ENCODE measurements around the gene SPATA20. TPM values are rescaled to one million over a fixed set of nuclear protein-coding genes. Genes with fewer than 3 reads are reported as not detected.
A peak's percentile ranks its signal among the peaks of the same experiment; 100 is the strongest.

SPATA20 gene
- total RNA-seq, 1 experiment from 2014 or later, result 59.6 TPM

GRCh38 chr17:50560931-50561745, 14.2 kb downstream of the SPATA20 start:
- Histone ChIP-seq H3K36me3 (no peaks in the 10 kb centered on the region), H3K27me3 (peaks cover 28% of the 10 kb centered on the region)

GRCh38 chr17:50561746-50562141, 14.8 kb downstream of the SPATA20 start:
- Histone ChIP-seq H3K4me3 (no peak overlapping the region), H3K9me3 (no peaks in the 10 kb centered on the region), H3K27me3 (peaks cover 30% of the 10 kb centered on the region), H3K36me3 (no peaks in the 10 kb centered on the region)
- DNase-seq, result no peak

More at GRCh38 chr17:50560931-50561745, 14.2 kb downstream of the SPATA20 start:
- DNase-seq, result no peak
- Histone ChIP-seq H3K9me3 (no peaks in the 10 kb centered on the region), H3K4me3 (peak overlapping the region; percentile 54; the same call in 1 of the 2 replicates)

- H3K27me3 ChIP-seq, result peaks cover 30% of the 10 kb centered on the region
- H3K9me3 ChIP-seq, result no peaks in the 10 kb centered on the region
- no peaks in the 10 kb centered on the region for H3K36me3 ChIP-seq
- DNase-seq, result no peak
- no peak overlapping the region for H3K4me3 ChIP-seq
These were observed 15.5 kb downstream of the SPATA20 start for GRCh38 chr17:50562242-50563091.

- Histone ChIP-seq H3K9me3 (no peaks in the 10 kb centered on the region), H3K36me3 (no peaks in the 10 kb centered on the region), H3K27me3 (peaks cover 30% of the 10 kb centered on the region), H3K4me3 (no peak overlapping the region)
- DNase-seq, result no peak
These were observed 16.1 kb downstream of the SPATA20 start for GRCh38 chr17:50563092-50563511.

GRCh38 chr17:50564916-50565315, 17.9 kb downstream of the SPATA20 start:
- no peaks in the 10 kb centered on the region for H3K9me3 ChIP-seq
- DNase-seq, result peak; percentile 64
- peaks cover 30% of the 10 kb centered on the region for H3K27me3 ChIP-seq
- no peaks in the 10 kb centered on the region for H3K36me3 ChIP-seq
- H3K4me3 ChIP-seq, result no peak overlapping the region

DNA sequence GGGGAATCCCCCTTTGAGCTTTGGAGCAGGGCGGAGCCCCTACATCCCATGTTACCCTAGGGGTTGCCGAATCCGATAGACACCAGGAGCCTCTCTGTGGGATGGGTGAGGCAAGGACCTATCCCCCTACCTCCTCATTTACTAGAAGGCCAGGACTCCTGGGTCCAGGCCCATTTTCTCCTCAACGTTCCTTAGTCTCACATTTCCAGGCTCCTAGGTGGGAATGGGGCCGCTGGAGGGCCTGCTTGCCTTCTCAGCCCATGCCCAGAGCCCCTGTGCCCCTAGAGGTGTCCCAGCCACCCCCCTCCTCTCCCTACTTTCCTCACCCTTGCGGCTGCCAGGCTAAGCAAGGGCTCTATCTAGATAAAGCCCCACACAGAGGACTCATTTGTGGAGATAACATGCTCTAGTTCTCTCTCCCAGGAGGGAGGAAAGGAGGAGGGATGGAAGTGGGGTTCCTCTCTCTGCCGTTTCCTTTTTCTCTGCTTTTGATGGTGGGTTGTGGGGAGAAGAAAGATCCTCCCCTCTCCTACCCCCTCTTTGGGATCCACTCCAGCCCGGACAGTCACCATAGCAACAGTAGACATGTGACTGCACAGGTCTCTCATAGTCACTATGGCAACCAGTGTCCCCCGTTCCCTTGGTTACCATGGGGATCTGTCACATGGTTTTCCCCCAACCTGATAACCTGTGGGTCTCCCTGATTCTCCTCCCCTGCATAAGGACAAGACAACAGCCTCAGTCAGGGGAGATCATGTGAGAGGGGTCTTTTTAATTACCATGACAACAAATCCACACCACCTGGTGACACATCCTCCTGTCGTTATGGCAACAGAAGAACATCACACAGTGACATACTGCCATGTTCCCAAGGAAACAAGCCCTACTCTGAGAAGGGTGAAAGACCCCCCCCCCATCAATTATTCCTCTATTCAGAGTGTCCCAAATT, 18.7 kb downstream of the SPATA20 start:
- Histone ChIP-seq H3K27me3 (peaks cover 30% of the 10 kb centered on the region), H3K9me3 (no peaks in the 10 kb centered on the region), H3K36me3 (no peaks in the 10 kb centered on the region), H3K4me3 (no peak overlapping the region)
- DNase-seq, result no peak

- no peaks in the 10 kb centered on the region for H3K36me3 ChIP-seq
- DNase-seq, result no peak
These were observed 19.9 kb downstream of the SPATA20 start for GRCh38 chr17:50566886-50567285.

GRCh38 chr17:50568659-50569058, 21.7 kb downstream of the SPATA20 start:
- H3K9me3 ChIP-seq, result no peaks in the 10 kb centered on the region
- DNase-seq, result no peak
- H3K4me3 ChIP-seq, result no peak overlapping the region
- H3K36me3 ChIP-seq, result no peaks in the 10 kb centered on the region
- peaks cover 7% of the 10 kb centered on the region for H3K27me3 ChIP-seq

More at GRCh38 chr17:50566886-50567285, 19.9 kb downstream of the SPATA20 start:
- Histone ChIP-seq H3K9me3 (no peaks in the 10 kb centered on the region), H3K4me3 (no peak overlapping the region), H3K27me3 (peaks cover 24% of the 10 kb centered on the region)

GRCh38 chr17:50569592-50569991, 22.6 kb downstream of the SPATA20 start:
- Histone ChIP-seq H3K27me3 (peaks cover 5% of the 10 kb centered on the region), H3K36me3 (no peaks in the 10 kb centered on the region), H3K4me3 (no peak overlapping the region), H3K9me3 (no peaks in the 10 kb centered on the region)
- DNase-seq, result no peak

- no peaks in the 10 kb centered on the region for H3K36me3 ChIP-seq
- peaks cover 5% of the 10 kb centered on the region for H3K27me3 ChIP-seq
- no peak for DNase-seq
- no peaks in the 10 kb centered on the region for H3K9me3 ChIP-seq
- H3K4me3 ChIP-seq, result no peak overlapping the region
These were observed 23.1 kb downstream of the SPATA20 start for GRCh38 chr17:50570032-50570431.

DNA sequence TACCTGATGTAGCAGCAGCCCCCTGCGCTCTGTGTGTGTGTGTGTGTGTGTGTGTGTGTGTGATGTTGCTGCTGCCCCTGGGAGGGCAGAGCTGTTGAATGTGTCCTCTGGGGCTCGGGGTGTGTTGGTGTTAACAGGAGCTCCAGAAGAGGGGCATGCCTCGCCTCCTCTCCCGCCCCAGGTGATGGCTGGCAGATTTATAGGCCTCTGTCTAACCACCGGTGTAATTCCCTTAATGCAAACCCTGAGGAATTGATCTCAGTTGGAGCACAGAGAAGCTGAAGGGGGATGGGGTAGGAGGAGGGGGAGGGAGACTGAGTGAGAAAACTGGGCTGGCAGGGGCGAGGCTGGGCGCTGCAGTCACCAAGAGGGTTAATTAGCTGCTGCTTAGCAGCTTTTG, 23.6 kb downstream of the SPATA20 start:
- H3K36me3 ChIP-seq, result no peaks in the 10 kb centered on the region
- no peak for DNase-seq
- H3K9me3 ChIP-seq, result no peaks in the 10 kb centered on the region
- peaks cover 3% of the 10 kb centered on the region for H3K27me3 ChIP-seq
- no peak overlapping the region for H3K4me3 ChIP-seq

GRCh38 chr17:50571681-50572080, 24.7 kb downstream of the SPATA20 start:
- no peak for DNase-seq
- Histone ChIP-seq H3K4me3 (no peak overlapping the region), H3K27me3 (no peaks in the 10 kb centered on the region)

DNA sequence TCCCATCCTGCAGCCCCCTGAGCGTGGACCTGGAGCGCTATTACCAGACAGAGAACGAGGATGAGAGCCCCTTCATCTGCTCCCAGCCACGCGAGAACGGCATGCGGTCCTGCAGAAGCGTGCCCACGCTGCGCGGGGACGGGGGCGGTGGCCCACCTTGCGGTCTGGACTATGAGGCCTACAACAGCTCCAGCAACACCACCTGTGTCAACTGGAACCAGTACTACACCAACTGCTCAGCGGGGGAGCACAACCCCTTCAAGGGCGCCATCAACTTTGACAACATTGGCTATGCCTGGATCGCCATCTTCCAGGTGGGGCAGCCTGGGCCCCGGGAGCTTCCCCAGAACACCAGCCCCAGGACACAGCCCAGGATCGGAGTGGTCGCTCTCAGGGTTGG, 25.6 kb downstream of the SPATA20 start:
- H3K4me3 ChIP-seq, result no peak overlapping the region
- DNase-seq, result no peak
- no peaks in the 10 kb centered on the region for H3K9me3 ChIP-seq
- H3K36me3 ChIP-seq, result no peaks in the 10 kb centered on the region
- H3K27me3 ChIP-seq, result no peaks in the 10 kb centered on the region

More at GRCh38 chr17:50571681-50572080, 24.7 kb downstream of the SPATA20 start:
- Histone ChIP-seq H3K36me3 (no peaks in the 10 kb centered on the region), H3K9me3 (no peaks in the 10 kb centered on the region)

DNA sequence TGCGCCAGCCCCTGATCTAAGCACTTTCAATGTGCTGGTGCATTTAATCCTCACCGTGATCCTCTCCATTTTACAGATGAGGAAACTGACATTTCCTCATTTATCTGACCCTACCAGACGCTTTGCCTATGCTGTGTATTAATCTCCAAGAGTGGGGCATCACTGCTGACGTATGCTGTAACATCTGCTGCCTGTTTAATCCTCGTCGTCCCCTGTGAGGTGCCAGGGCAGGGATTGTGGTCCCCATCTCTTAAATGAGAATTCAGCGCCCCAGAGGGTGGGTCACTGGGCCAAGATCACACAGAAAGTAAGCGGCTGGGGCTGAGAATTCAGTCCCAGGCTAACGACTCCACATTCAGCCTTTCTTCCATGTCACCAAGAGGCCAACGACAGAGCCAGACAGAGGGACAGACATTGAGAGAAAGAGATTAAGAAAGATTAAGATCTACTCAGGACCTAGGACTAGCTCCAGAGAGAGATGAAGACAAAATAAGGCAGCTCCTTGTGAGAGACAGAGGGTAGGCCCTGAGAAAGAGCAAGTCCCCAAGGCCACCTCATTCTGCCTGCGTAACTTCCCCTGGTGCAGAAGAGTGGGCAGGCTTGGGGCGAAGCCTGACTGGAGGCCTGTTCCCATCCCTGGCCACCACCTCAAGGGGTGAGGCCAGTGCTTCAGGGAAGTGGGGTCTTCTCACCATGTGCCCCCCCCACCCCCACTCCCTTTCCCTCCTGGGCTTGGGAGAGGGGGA, 27.1 kb downstream of the SPATA20 start:
- Histone ChIP-seq H3K4me3 (no peak overlapping the region), H3K36me3 (no peaks in the 10 kb centered on the region), H3K9me3 (no peaks in the 10 kb centered on the region), H3K27me3 (no peaks in the 10 kb centered on the region)
- DNase-seq, result no peak

DNA sequence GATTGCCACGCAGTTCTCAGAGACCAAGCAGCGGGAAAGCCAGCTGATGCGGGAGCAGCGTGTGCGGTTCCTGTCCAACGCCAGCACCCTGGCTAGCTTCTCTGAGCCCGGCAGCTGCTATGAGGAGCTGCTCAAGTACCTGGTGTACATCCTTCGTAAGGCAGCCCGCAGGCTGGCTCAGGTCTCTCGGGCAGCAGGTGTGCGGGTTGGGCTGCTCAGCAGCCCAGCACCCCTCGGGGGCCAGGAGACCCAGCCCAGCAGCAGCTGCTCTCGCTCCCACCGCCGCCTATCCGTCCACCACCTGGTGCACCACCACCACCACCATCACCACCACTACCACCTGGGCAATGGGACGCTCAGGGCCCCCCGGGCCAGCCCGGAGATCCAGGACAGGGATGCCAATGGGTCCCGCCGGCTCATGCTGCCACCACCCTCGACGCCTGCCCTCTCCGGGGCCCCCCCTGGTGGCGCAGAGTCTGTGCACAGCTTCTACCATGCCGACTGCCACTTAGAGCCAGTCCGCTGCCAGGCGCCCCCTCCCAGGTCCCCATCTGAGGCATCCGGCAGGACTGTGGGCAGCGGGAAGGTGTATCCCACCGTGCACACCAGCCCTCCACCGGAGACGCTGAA, 28.7 kb downstream of the SPATA20 start:
- no peak for DNase-seq
- H3K27me3 ChIP-seq, result no peaks in the 10 kb centered on the region
- H3K36me3 ChIP-seq, result no peaks in the 10 kb centered on the region
- H3K9me3 ChIP-seq, result no peaks in the 10 kb centered on the region
- no peak overlapping the region for H3K4me3 ChIP-seq

Data from MG63 (cell line).